Endothelial cell of umbilical vein (primary cell): ENCODE data around the gene TNNT3. TPM values are rescaled to one million over a fixed set of nuclear protein-coding genes. Genes with fewer than 3 reads are reported as not detected.

Source experiments
- BruUV-seq: library from RNA; stranded (reverse); fragments of 400-500 nt; replicated peaks from 2 replicates; lab custom pipeline; 2021; lab: Mats Ljungman, UMichigan
- CTCF ChIA-PET: fragments of 300-600, 350-600 bp; sonication (Branson Sonifier 250); formaldehyde crosslinking; loops from one replicate; lab custom pipeline; 2021; ENCODE audit warnings: antibody characterized with exemption, inconsistent platforms; lab: Charles Lee
- POLR2A ChIA-PET: fragments of 300-600, 350-600 bp; sonication (Branson Sonifier 250); formaldehyde crosslinking; loops from one replicate; lab custom pipeline; 2021; ENCODE audit warnings: antibody characterized with exemption, inconsistent platforms; lab: Charles Lee
- DNase-seq: peaks from one replicate; pipeline ENCODE4 v3.0.0-alpha.2; 2011; ENCODE audit warnings: low read depth, low spot score
- FAIRE-seq: peaks from 2 replicates; lab custom pipeline; 2011; peaks lifted over from hg19 to GRCh38; lab: Jason Lieb, UNC
- H2AFZ ChIP-seq: 2 replicates; pipeline ENCODE4 v1.6.0; 2012; ENCODE audit warnings: low read depth, low read length, control low read depth, inconsistent platforms
- H3K27ac ChIP-seq: 2 replicates; pipeline ENCODE4 v1.5.1; 2011; ENCODE audit warnings: low read depth, mild to moderate bottlenecking, control low read depth, low read length, moderate library complexity; ENCODE audit not compliant: insufficient read depth
- H3K27me3 ChIP-seq, 2 experiments: 2 replicates each; pipeline versions ENCODE4 v1.6.0 to v1.6.1; 2011; ENCODE audit warnings: low read length in 2 of 2, mixed read lengths in 1 of 2; ENCODE audit not compliant: control insufficient read depth in 2 of 2, insufficient read depth in 2 of 2
- H3K36me3 ChIP-seq, 2 experiments: 2 replicates in 1 of 2; 3 replicates in 1 of 2; pipeline ENCODE4 v1.5.1; 2011; ENCODE audit warnings: low read length in 2 of 2, mild to moderate bottlenecking in 1 of 2, moderate library complexity in 1 of 2; ENCODE audit not compliant: control insufficient read depth in 2 of 2, insufficient read depth in 2 of 2; ENCODE audit errors: extremely low read depth in 1 of 2
- H3K4me1 ChIP-seq: 3 replicates; pipeline ENCODE4 v1.5.1; 2011; ENCODE audit warnings: mild to moderate bottlenecking, low read length; ENCODE audit not compliant: control insufficient read depth, insufficient read depth; ENCODE audit errors: extremely low read depth
- H3K4me2 ChIP-seq: 2 replicates; pipeline ENCODE4 v1.6.1; 2011; ENCODE audit warnings: low read length, control low read depth, mixed read lengths; ENCODE audit not compliant: insufficient read depth
- H3K4me3 ChIP-seq, 3 experiments: fragments of 200-600 bp in 1 of 3; sonication (generic), shearing (Covaris generic) in 1 of 3; replicated peaks in 1 of 3; 2 replicates each; pipeline ENCODE4 v1.5.1; 2011 to 2016; ENCODE audit warnings: control low read depth in 3 of 3, low read length in 3 of 3, mild to moderate bottlenecking in 2 of 3, inconsistent platforms in 1 of 3, low read depth in 1 of 3, moderate library complexity in 1 of 3; ENCODE audit not compliant: insufficient read depth in 1 of 3
- H3K79me2 ChIP-seq: 2 replicates; pipeline ENCODE4 v1.6.0; 2012; ENCODE audit warnings: low read length, inconsistent platforms; ENCODE audit not compliant: control insufficient read depth, insufficient read depth
- H3K9ac ChIP-seq: replicated peaks from 2 replicates; pipeline ENCODE3; 2011; ENCODE audit warnings: low read length, control low read depth; ENCODE audit not compliant: insufficient read depth; ENCODE audit errors: extremely low read depth
- H3K9me1 ChIP-seq: replicated peaks from 3 replicates; pipeline ENCODE4 v1.6.0; 2011; ENCODE audit warnings: mild to moderate bottlenecking, low read length; ENCODE audit not compliant: control insufficient read depth, insufficient read depth; ENCODE audit errors: extremely low read depth
- H3K9me3 ChIP-seq: replicated peaks from 2 replicates; pipeline ENCODE4 v1.5.1; 2012; ENCODE audit warnings: low read length, inconsistent platforms; ENCODE audit not compliant: control insufficient read depth, insufficient read depth
- H4K20me1 ChIP-seq: replicated peaks from 2 replicates; pipeline ENCODE3; 2011; ENCODE audit warnings: mild to moderate bottlenecking, low read length; ENCODE audit not compliant: control insufficient read depth, insufficient read depth; ENCODE audit errors: extremely low read depth
- EZH2 ChIP-seq: IDR thresholded peaks from 2 replicates; pipeline ENCODE4 v1.6.1; 2012; ENCODE audit warnings: borderline replicate concordance, low read depth, mild to moderate bottlenecking, moderate library complexity, low read length, inconsistent platforms; ENCODE audit not compliant: severe bottlenecking
- FOS ChIP-seq: IDR thresholded peaks from 2 replicates; pipeline ENCODE4 v1.6.1; 2011; ENCODE audit warnings: mild to moderate bottlenecking, low read length, moderate library complexity, borderline replicate concordance; ENCODE audit not compliant: insufficient read depth
- GATA2 ChIP-seq: IDR thresholded peaks from 2 replicates; pipeline ENCODE4 v1.7.0; 2011; ENCODE audit warnings: low read depth, mild to moderate bottlenecking, moderate library complexity, mixed read lengths, low read length; ENCODE audit not compliant: insufficient read length, insufficient read depth
- JUN ChIP-seq: IDR thresholded peaks from 2 replicates; pipeline ENCODE4 v1.6.1; 2011; ENCODE audit warnings: borderline replicate concordance, low read depth; ENCODE audit not compliant: insufficient read length, insufficient read depth
- MYC ChIP-seq: IDR thresholded peaks from one replicate; pipeline ENCODE4 v1.6.1; 2011; ENCODE audit warnings: mild to moderate bottlenecking, low read depth, low read length
- POLR2A ChIP-seq: IDR thresholded peaks from 2 replicates; pipeline ENCODE4 v1.6.1; 2012; ENCODE audit warnings: low read depth, mild to moderate bottlenecking, control low read depth, low read length
- POLR2AphosphoS5 ChIP-seq: IDR thresholded peaks from 2 replicates; pipeline ENCODE4 v1.6.1; 2012; ENCODE audit warnings: low read depth, mild to moderate bottlenecking, control low read depth, low read length, moderate library complexity; ENCODE audit not compliant: insufficient read depth
- dilution Hi-C: fragments of 300-500 bp; cut with MboI; formaldehyde crosslinking; loops from one replicate; pipeline ENCODE4 v1.15.0; 2019; ENCODE audit warnings: low sequenced_read_pairs; ENCODE audit not compliant: extremely low pct_ligation_motif_present
- intact Hi-C: fragments of 100-400 bp; cut with micrococcal nuclease; formaldehyde crosslinking; loops from one replicate; pipeline ENCODE4 v1.10.0; 2022
- polyA plus RNA-seq, 4 experiments: library from polyadenylated mRNA; depleted of rRNA in 3 of 4; stranded (reverse) in 3 of 4; unstranded in 1 of 4; fragments of >200 nt; gene quantifications; 2 replicates each; pipeline versions ENCODE4 v1.2.1 to v1.2.3, GENCODE V29; 2011 to 2012; ENCODE audit warnings: missing spikeins in 1 of 4
- total RNA-seq: library from RNA; stranded (reverse); gene quantifications from 2 replicates; pipeline ENCODE4 v1.2.3, GENCODE V29; 2021
- TF ChIP-seq, protein P1 (sequence below): IDR thresholded peaks from 2 replicates; pipeline ENCODE4 v1.6.1; 2011; ENCODE audit not compliant: insufficient read depth, insufficient read length
- TF ChIP-seq, protein P2 (sequence below), 2 donors: IDR thresholded peaks; 1 replicate in 1 of 2; 2 replicates in 1 of 2; pipeline ENCODE4 v1.5.1; 2011; ENCODE audit warnings: low read length in 2 of 2, mild to moderate bottlenecking in 2 of 2, moderate library complexity in 2 of 2, control low read depth in 1 of 2, inconsistent platforms in 1 of 2, low read depth in 1 of 2; ENCODE audit not compliant: insufficient read depth in 1 of 2; ENCODE audit errors: extremely low read depth in 1 of 2

Gene TNNT3
- total and polyA plus RNA-seq, 2 donors (not counting 3 experiments of a cell fraction or from before 2014, with no cell fraction given), result not detected

DNA sequence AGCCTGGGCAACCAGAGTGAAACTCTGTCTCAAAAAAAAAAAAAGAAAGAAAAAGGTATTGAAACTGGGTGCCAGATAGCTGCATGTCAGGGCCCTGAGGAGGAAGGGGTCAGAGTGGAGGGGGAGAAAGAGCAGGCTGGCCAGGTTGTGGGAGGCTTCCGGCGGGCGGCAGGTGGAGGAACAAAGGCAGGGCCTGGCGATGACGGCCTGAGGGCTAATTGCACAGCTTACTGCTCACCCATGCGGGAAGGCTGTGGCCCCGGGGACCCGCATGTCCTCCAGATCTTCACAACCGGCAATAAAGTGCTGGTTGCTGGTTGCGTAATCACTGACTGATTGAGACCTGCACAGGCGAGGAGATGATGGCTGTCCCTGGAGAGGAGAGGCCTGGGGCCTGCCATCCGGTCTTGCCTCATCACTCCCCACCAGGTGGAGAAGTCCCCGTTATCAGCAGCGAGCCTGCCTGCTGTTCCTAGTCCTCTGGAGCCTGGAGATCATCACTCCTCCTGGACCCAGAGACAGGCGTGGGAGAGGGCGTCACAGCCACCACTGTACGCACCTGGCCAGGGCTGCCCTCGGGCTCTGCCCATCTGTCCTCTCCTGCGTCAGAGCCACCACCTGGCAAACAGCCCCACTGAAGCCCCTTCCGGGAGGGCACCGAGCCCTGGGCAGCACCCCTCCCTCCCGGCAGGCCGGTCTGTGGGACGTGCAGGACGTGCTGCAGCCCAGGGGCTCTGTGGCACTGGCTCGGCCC lies 59.4 kb downstream of the TNNT3 start:
- no peaks in the 10 kb centered on the region for H3K79me2 ChIP-seq
- H3K4me1 ChIP-seq, result no peaks in the 10 kb centered on the region
- H3K9ac ChIP-seq, result no peak overlapping the region
- H2AFZ ChIP-seq, result no peak overlapping the region
- no peaks in the 10 kb centered on the region for H3K9me3 ChIP-seq
- FAIRE-seq (no peak), DNase-seq (no peak)
- ChIA-PET POLR2A (no interaction called here), CTCF (interaction anchor here (1.3 kb wide), 1 partner anchor 97 kb away, joined by 7 read pairs; no protein-coding TSS in a partner anchor)
- no peaks in the 10 kb centered on the region for H3K27me3 ChIP-seq
- no peak for TF ChIP-seq EZH2
- TF ChIP-seq POLR2A, result no peak
- no peak for TF ChIP-seq FOS
- no peaks in the 10 kb centered on the region for H3K9me1 ChIP-seq
- no peaks in the 10 kb centered on the region for H4K20me1 ChIP-seq
- dilution Hi-C loops, result no loop called here
- H3K4me2 ChIP-seq, result no peak overlapping the region
- BruUV-seq, result no TSS peak
- H3K27ac ChIP-seq, result no peak overlapping the region
- H3K4me3 ChIP-seq, result no peak overlapping the region
- H3K36me3 ChIP-seq, result no peaks in the 10 kb centered on the region
- intact Hi-C loops, result no loop called here

DNA sequence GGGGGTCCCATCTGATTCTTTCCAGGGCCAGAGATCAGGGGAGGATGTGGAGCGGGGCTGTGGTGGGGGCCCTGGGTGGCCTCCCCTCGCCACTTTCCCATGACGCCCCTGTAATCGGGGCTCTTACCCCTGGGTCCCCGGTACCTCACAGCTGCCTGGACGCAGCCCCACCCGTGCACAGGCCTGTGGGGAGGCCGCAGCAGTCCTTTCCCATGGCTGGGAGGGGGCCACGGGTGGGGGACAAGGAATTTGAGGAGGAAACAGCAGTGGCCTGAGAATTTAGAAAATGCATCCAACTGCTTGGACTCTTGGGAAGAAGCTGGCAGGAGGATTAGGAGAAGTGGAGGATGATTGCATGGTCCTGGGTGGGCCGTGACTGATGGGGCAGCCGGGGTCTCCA lies 60.1 kb downstream of the TNNT3 start:
- dilution Hi-C loops, result no loop called here

More for the DNA sequence above, 60.1 kb downstream of the TNNT3 start:
- no peaks in the 10 kb centered on the region for H3K79me2 ChIP-seq
- no peaks in the 10 kb centered on the region for H3K27me3 ChIP-seq
- ChIA-PET CTCF (interaction anchor here (0.9 to 1.0 kb wide), 2 partner anchors 103 to 172 kb away, joined by 3 read pairs; no protein-coding TSS in a partner anchor), POLR2A (no interaction called here)
- no peaks in the 10 kb centered on the region for H3K36me3 ChIP-seq
- H3K4me3 ChIP-seq, result no peak overlapping the region
- H3K4me2 ChIP-seq, result no peak overlapping the region
- H3K9me1 ChIP-seq, result no peaks in the 10 kb centered on the region
- BruUV-seq, result no TSS peak
- intact Hi-C loops, result no loop called here
- H3K4me1 ChIP-seq, result no peaks in the 10 kb centered on the region
- no peak for TF ChIP-seq EZH2
- no peak for TF ChIP-seq FOS
- TF ChIP-seq JUN, result no peak
- no peak for TF ChIP-seq GATA2
- no peak for TF ChIP-seq POLR2A
- TF ChIP-seq, protein P1, sequence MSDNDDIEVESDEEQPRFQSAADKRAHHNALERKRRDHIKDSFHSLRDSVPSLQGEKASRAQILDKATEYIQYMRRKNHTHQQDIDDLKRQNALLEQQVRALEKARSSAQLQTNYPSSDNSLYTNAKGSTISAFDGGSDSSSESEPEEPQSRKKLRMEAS, result no peak
- TF ChIP-seq, protein P2, sequence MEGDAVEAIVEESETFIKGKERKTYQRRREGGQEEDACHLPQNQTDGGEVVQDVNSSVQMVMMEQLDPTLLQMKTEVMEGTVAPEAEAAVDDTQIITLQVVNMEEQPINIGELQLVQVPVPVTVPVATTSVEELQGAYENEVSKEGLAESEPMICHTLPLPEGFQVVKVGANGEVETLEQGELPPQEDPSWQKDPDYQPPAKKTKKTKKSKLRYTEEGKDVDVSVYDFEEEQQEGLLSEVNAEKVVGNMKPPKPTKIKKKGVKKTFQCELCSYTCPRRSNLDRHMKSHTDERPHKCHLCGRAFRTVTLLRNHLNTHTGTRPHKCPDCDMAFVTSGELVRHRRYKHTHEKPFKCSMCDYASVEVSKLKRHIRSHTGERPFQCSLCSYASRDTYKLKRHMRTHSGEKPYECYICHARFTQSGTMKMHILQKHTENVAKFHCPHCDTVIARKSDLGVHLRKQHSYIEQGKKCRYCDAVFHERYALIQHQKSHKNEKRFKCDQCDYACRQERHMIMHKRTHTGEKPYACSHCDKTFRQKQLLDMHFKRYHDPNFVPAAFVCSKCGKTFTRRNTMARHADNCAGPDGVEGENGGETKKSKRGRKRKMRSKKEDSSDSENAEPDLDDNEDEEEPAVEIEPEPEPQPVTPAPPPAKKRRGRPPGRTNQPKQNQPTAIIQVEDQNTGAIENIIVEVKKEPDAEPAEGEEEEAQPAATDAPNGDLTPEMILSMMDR (IDR thresholded peaks at IDR 0.05; ENCODE audit: extremely low read depth in 1 of 2, insufficient read depth in 1 of 2, low read depth in 1 of 2, low read length in 2 of 2), result no peak
- TF ChIP-seq MYC, result no peak
- TF ChIP-seq POLR2AphosphoS5, result no peak
- H4K20me1 ChIP-seq, result no peaks in the 10 kb centered on the region
- H3K9ac ChIP-seq, result no peak overlapping the region
- H3K9me3 ChIP-seq, result no peaks in the 10 kb centered on the region
- no peak overlapping the region for H2AFZ ChIP-seq
- DNase-seq (no peak), FAIRE-seq (no peak)
- no peak overlapping the region for H3K27ac ChIP-seq
